Fibroblast of lung (primary cell): Measurements from ENCODE around the gene IGSF21. TPM values are rescaled to one million over a fixed set of nuclear protein-coding genes. Genes with fewer than 3 reads are reported as not detected.

ENCODE experiments used
- DNase-seq, 2 donors: peaks; one replicate each; pipeline versions ENCODE4 v3.0.0 to v3.0.0-alpha.2; 2010; ENCODE audit warnings: low read depth in 2 of 2
- H2AFZ ChIP-seq: 2 replicates; pipeline ENCODE4 v1.5.1; 2012; ENCODE audit warnings: low read length, control low read depth, inconsistent platforms
- H3K27ac ChIP-seq: 2 replicates; pipeline ENCODE4 v1.5.1; 2011; ENCODE audit warnings: low read length, control low read depth; ENCODE audit not compliant: insufficient read depth
- H3K27me3 ChIP-seq: 2 replicates; pipeline ENCODE4 v1.5.1; 2011; ENCODE audit warnings: mild to moderate bottlenecking, low read length; ENCODE audit not compliant: control insufficient read depth, insufficient read depth
- H3K36me3 ChIP-seq: 2 replicates; pipeline ENCODE4 v1.5.1; 2011; ENCODE audit warnings: low read length; ENCODE audit not compliant: control insufficient read depth, insufficient read depth
- H3K4me1 ChIP-seq: 2 replicates; pipeline ENCODE4 v1.5.1; 2011; ENCODE audit warnings: low read length; ENCODE audit not compliant: control insufficient read depth, insufficient read depth; ENCODE audit errors: extremely low read depth
- H3K4me2 ChIP-seq: 2 replicates; pipeline ENCODE4 v1.5.1; 2011; ENCODE audit warnings: low read length, control low read depth; ENCODE audit not compliant: insufficient read depth; ENCODE audit errors: extremely low read depth
- H3K4me3 ChIP-seq, 4 experiments: fragments of 200-600 bp in 1 of 4; sonication (generic) in 1 of 4; replicated peaks in 1 of 4; 2 replicates each; pipeline ENCODE4 v1.5.1; 2011 to 2016; ENCODE audit warnings: low read length in 4 of 4, low read depth in 3 of 4, mild to moderate bottlenecking in 3 of 4, control low read depth in 2 of 4, inconsistent platforms in 1 of 4, mixed read lengths in 1 of 4; ENCODE audit not compliant: insufficient read depth in 1 of 4; ENCODE audit errors: control extremely low read depth in 1 of 4
- H3K79me2 ChIP-seq: 2 replicates; pipeline ENCODE4 v1.5.1; 2012; ENCODE audit warnings: mild to moderate bottlenecking, low read length, inconsistent platforms; ENCODE audit not compliant: control insufficient read depth, insufficient read depth
- H3K9ac ChIP-seq: 2 replicates; pipeline ENCODE4 v1.5.1; 2011; ENCODE audit warnings: mild to moderate bottlenecking, low read length, control low read depth; ENCODE audit not compliant: insufficient read depth
- H3K9me3 ChIP-seq: 2 replicates; pipeline ENCODE4 v1.5.1; 2012; ENCODE audit warnings: low read depth, low read length; ENCODE audit not compliant: control insufficient read depth, insufficient read depth
- H4K20me1 ChIP-seq: 2 replicates; pipeline ENCODE4 v1.5.1; 2011; ENCODE audit warnings: low read length; ENCODE audit not compliant: control insufficient read depth, insufficient read depth; ENCODE audit errors: extremely low read depth
- CTCF ChIP-seq, 2 donors: IDR thresholded peaks in 1 of 2; conservative IDR thresholded peaks in 1 of 2; 1 replicate in 1 of 2; 2 replicates in 1 of 2; pipeline ENCODE4 v1.5.1; 2011 to 2012; ENCODE audit warnings: low read length in 2 of 2, control low read depth in 1 of 2, inconsistent platforms in 1 of 2, low read depth in 1 of 2, mild to moderate bottlenecking in 1 of 2
- EZH2 ChIP-seq: IDR thresholded peaks from 2 replicates; pipeline ENCODE4 v1.5.1; 2012; ENCODE audit warnings: low read length, control low read depth, mild to moderate bottlenecking; ENCODE audit errors: missing control alignments
- polyA plus RNA-seq, 2 donors: library from polyadenylated mRNA; depleted of rRNA in 1 of 2; stranded (reverse) in 1 of 2; unstranded in 1 of 2; fragments of >200 nt; gene quantifications; 2 replicates each; pipeline ENCODE4 v1.2.1, GENCODE V29; 2011 to 2012; ENCODE audit warnings: missing spikeins in 1 of 2
- total RNA-seq: library from RNA; depleted of rRNA; stranded (reverse); fragments of >200 nt; gene quantifications from 2 replicates; pipeline ENCODE4 v1.2.1, GENCODE V29; 2014

The IGSF21 gene
- total and polyA plus RNA-seq, 2 donors (not counting 1 experiment from before 2014, with no cell fraction given) = not detected

- H3K4me2 ChIP-seq = no peak overlapping the region
- no peaks in the 10 kb centered on the region for H3K4me1 ChIP-seq
- no peak overlapping the region for H3K4me3 ChIP-seq
- no peak overlapping the region for H3K27ac ChIP-seq
- TF ChIP-seq CTCF (conservative IDR thresholded peaks at IDR 0.05 in 1 of 2, IDR thresholded peaks at IDR 0.05 in 1 of 2; ENCODE audit: low read depth in 1 of 2, low read length in 2 of 2) = no peak
- no peak for TF ChIP-seq EZH2
- no peaks in the 10 kb centered on the region for H3K9me3 ChIP-seq
- H4K20me1 ChIP-seq = no peaks in the 10 kb centered on the region
- no peaks in the 10 kb centered on the region for H3K36me3 ChIP-seq
- H2AFZ ChIP-seq = no peak overlapping the region
- no peaks in the 10 kb centered on the region for H3K79me2 ChIP-seq
- no peak overlapping the region for H3K9ac ChIP-seq
- DNase-seq = no peak
- H3K27me3 ChIP-seq = no peaks in the 10 kb centered on the region
Observed at GRCh38 chr1:18203645-18204044, 96.0 kb downstream of the IGSF21 start.

- Histone ChIP-seq H3K27me3 (no peaks in the 10 kb centered on the region), H3K27ac (no peak overlapping the region), H3K79me2 (no peaks in the 10 kb centered on the region), H3K4me2 (no peak overlapping the region), H3K4me3 (no peak overlapping the region), H2AFZ (no peak overlapping the region), H3K4me1 (no peaks in the 10 kb centered on the region), H3K9ac (no peak overlapping the region), H4K20me1 (no peaks in the 10 kb centered on the region), H3K9me3 (no peaks in the 10 kb centered on the region), H3K36me3 (no peaks in the 10 kb centered on the region)
- TF ChIP-seq CTCF (conservative IDR thresholded peaks at IDR 0.05 in 1 of 2, IDR thresholded peaks at IDR 0.05 in 1 of 2; ENCODE audit: low read depth in 1 of 2, low read length in 2 of 2) (no peak), EZH2 (no peak)
- no peak for DNase-seq
Observed at GRCh38 chr1:18204575-18204974, 97.0 kb downstream of the IGSF21 start.

GRCh38 chr1:18205319-18205718, 97.7 kb downstream of the IGSF21 start:
- H3K9ac ChIP-seq = no peak overlapping the region
- no peaks in the 10 kb centered on the region for H3K4me1 ChIP-seq
- no peaks in the 10 kb centered on the region for H3K79me2 ChIP-seq
- no peak overlapping the region for H3K4me2 ChIP-seq
- TF ChIP-seq CTCF (conservative IDR thresholded peaks at IDR 0.05 in 1 of 2, IDR thresholded peaks at IDR 0.05 in 1 of 2; ENCODE audit: low read depth in 1 of 2, low read length in 2 of 2) (no peak), EZH2 (no peak)
- no peaks in the 10 kb centered on the region for H3K27me3 ChIP-seq
- H2AFZ ChIP-seq = no peak overlapping the region
- no peaks in the 10 kb centered on the region for H3K9me3 ChIP-seq
- H3K4me3 ChIP-seq = no peak overlapping the region
- no peaks in the 10 kb centered on the region for H3K36me3 ChIP-seq
- DNase-seq = no peak
- no peak overlapping the region for H3K27ac ChIP-seq
- H4K20me1 ChIP-seq = no peaks in the 10 kb centered on the region
